Muscle layer of colon (tissue), 2 donors: Measurements from ENCODE around the gene RASGRF1.

Experiments
- H3K27ac ChIP-seq: one replicate; pipeline ENCODE4 v1.7.0; 2013; ENCODE audit warnings: low read depth, mild to moderate bottlenecking, low read length, moderate library complexity
- H3K27me3 ChIP-seq, 2 donors: one replicate each; pipeline ENCODE4 v1.7.0; 2013; ENCODE audit warnings: low read length in 2 of 2, mild to moderate bottlenecking in 2 of 2; ENCODE audit not compliant: insufficient read depth in 2 of 2, control insufficient read depth in 1 of 2
- H3K36me3 ChIP-seq: one replicate; pipeline ENCODE4 v1.7.0; 2013; ENCODE audit warnings: mild to moderate bottlenecking, low read length; ENCODE audit not compliant: insufficient read depth
- H3K4me1 ChIP-seq: one replicate; pipeline ENCODE4 v1.7.0; 2013; ENCODE audit warnings: mild to moderate bottlenecking, low read length; ENCODE audit not compliant: insufficient read depth
- H3K4me3 ChIP-seq, 2 donors: one replicate each; pipeline ENCODE4 v1.7.0; 2013; ENCODE audit warnings: low read length in 2 of 2, low read depth in 1 of 2, mild to moderate bottlenecking in 1 of 2, moderate library complexity in 1 of 2
- H3K9ac ChIP-seq: one replicate; pipeline ENCODE4 v1.7.0; 2013; ENCODE audit warnings: low read length
- H3K9me3 ChIP-seq: one replicate; pipeline ENCODE4 v1.7.0; 2013; ENCODE audit warnings: mild to moderate bottlenecking, low read length
- donor health status: abdominal sarcoma.
- donor health status: Adenocarcinoma of cecum.

RASGRF1 gene

DNA sequence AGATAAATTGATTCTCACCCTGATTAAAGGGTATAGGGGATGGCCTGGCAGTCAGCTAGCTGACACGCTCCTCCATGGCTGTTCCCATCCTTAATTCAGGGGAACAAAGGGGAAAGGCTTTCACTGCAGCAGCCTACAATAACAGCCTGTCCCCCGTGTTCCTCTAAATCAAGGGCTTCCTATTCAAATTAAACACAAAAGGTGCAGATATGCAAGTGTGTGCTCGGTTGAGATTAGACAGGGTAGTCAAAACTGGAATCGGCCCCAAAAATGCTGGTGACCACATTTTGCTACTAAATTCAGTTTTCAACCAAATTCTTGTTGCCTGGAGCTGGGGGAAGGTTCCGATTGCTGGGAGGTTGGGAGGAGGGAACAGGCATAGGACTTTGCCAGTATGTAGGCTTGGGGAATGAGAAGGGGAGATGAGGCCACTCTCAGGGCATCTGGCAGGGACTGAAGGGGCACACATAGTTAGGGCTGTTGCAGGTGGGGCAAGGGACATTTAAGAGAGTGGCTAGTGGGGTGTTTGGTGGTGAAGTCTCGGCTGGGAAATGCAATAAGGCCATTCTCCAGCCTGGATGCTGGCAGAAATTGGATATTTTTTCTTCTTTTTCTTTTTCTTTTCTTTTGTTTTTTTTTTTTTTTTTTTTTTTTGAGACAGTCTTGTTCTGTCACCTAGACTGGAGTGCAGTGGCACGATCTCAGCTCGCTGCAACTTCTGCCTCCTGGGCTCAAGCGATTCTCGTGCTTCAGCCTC, 112.8 kb downstream of the RASGRF1 start:
- Histone ChIP-seq H3K4me1 (no peaks in the 10 kb centered on the region), H3K27me3 (no peaks in the 10 kb centered on the region), H3K9ac (no peak overlapping the region), H3K27ac (no peak overlapping the region), H3K9me3 (no peaks in the 10 kb centered on the region), H3K36me3 (no peaks in the 10 kb centered on the region), H3K4me3 (no peak overlapping the region)

DNA sequence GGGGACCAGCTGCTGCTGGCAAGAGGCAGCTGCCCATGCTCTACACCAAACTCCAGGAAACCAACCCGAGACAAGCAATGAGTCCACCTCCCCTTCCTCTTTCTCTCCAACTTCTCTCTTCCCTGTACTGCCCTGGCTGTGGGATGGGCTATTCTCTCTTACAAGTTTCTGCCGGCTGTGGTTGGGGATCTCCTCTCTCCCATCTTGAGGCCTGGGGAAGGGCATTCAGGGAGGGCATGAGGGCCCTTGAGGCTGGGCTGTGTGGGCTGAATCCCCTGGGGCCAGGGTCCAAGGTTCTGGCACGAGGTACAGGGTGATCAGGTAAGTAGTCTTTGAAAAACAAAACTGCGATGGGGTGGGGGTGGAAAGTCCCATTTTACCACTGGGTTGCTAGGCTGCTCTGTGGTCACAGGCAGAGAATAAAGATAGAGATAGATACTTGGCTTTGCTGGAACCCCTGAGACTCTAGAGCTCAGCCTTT, 113.4 kb downstream of the RASGRF1 start:
- no peaks in the 10 kb centered on the region for H3K36me3 ChIP-seq
- H3K4me1 ChIP-seq, result no peaks in the 10 kb centered on the region
- H3K9me3 ChIP-seq, result no peaks in the 10 kb centered on the region
- H3K27ac ChIP-seq, result no peak overlapping the region
- H3K4me3 ChIP-seq, result no peak overlapping the region
- H3K9ac ChIP-seq, result no peak overlapping the region
- H3K27me3 ChIP-seq, result no peaks in the 10 kb centered on the region

GRCh38 chr15:78976691-78977090, 113.9 kb downstream of the RASGRF1 start:
- H3K36me3 ChIP-seq, result no peaks in the 10 kb centered on the region
- no peaks in the 10 kb centered on the region for H3K27me3 ChIP-seq
- H3K27ac ChIP-seq, result no peak overlapping the region
- H3K9me3 ChIP-seq, result no peaks in the 10 kb centered on the region
- H3K4me1 ChIP-seq, result no peaks in the 10 kb centered on the region
- no peak overlapping the region for H3K9ac ChIP-seq
- no peak overlapping the region for H3K4me3 ChIP-seq

DNA sequence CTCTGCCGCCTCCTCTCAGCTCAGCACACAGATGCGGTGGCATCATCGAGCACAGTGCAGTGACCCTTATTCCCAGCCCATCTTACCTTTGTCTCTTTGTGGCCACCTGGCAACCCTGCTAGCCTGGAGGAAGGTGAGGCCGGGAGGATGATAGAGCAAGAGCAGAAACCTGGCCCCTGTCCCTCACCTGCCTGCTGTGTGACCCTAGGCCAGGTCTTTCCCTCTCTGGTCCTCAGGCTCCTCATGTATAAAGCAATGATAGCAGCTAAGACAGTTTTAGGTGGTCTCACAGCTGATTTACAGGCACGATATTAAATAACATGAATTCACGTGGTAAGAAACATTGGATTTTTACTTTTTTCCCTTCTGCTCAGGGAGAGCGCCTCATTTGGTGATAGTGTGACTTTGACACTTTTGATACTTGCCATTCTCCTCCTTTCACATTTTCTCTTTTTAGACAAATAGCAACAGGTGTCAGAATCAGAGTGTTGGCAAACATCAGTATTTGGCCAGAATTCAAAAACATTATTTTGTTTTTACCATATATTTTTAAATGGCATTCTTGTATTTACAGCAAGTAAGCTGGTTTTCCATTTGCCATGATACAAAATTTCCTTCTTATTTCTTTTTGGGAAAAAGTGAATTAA, 116.2 kb downstream of the RASGRF1 start:
- no peak overlapping the region for H3K9ac ChIP-seq
- H3K9me3 ChIP-seq, result no peaks in the 10 kb centered on the region
- no peak overlapping the region for H3K27ac ChIP-seq
- no peaks in the 10 kb centered on the region for H3K27me3 ChIP-seq
- no peaks in the 10 kb centered on the region for H3K4me1 ChIP-seq
- no peak overlapping the region for H3K4me3 ChIP-seq
- no peaks in the 10 kb centered on the region for H3K36me3 ChIP-seq

DNA sequence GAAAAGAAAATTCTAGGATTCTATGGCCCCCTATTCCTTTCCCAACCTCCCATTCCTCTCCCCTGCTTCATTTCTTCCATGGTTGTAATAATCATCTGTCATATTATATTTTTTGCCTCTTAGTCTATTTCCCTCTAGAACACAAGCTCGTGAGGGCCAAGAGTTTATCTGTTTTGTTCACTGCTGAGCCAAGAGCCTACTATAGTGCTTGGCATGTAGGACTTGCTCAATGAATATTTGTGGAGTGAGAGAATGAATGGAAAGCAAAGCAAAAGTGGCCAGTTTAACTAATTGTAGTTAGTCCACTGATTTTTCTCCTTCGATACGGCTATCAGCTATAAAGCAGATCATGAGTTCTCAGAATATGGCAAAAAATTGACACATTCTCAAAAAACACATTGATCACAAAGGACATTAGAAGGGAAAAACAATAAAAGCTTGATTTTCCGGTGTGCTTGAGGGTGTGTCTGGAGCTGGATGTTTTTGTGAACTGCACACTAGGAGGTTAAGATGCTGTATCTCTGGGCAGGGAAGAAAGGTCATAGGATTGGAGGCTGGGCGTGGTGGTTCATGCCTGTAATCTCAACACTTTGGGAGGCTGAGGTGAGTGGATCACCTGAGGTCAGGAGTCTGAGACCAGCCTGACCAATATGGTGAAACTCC, 120.8 kb downstream of the RASGRF1 start:
- Histone ChIP-seq H3K4me3 (no peak overlapping the region), H3K36me3 (no peaks in the 10 kb centered on the region), H3K27ac (no peak overlapping the region), H3K27me3 (no peaks in the 10 kb centered on the region), H3K4me1 (no peaks in the 10 kb centered on the region), H3K9me3 (no peaks in the 10 kb centered on the region), H3K9ac (no peak overlapping the region)

DNA sequence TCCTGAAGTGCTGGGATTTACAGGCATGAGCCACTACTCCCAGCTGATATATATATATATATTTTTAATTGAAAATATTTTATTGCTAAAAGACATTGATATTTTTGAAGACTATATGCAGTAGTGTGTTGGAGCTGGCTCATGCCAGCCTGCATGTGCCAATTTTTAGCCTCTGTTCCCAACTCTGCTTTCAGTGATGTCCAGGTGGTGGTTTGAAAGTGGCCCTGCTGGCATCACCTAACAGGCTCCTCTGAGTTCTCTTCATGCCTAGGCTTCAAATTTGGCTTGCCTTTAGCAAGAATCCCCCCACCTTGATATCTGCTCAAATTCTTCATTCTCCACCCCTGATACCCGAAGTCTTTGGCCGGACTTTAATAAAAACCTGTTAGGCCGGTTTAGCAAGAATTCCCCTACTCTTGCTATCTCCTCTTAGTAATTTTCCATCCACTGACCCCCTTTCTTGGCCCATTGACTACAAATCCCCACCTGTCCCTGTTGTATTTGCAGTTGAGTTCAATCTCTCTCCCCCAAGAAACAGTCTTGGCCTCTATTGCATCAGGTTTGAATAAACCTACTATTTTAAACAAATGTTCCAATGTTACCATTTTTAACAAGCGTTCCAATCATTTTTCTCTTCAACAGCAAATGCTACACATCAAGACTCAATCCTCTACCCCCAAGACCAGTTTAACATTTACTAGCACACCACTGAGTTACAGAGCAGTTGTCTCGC, 121.9 kb downstream of the RASGRF1 start:
- no peak overlapping the region for H3K9ac ChIP-seq
- no peaks in the 10 kb centered on the region for H3K27me3 ChIP-seq
- no peaks in the 10 kb centered on the region for H3K36me3 ChIP-seq
- H3K4me1 ChIP-seq, result no peaks in the 10 kb centered on the region
- H3K4me3 ChIP-seq, result no peak overlapping the region
- no peaks in the 10 kb centered on the region for H3K9me3 ChIP-seq
- H3K27ac ChIP-seq, result no peak overlapping the region

DNA sequence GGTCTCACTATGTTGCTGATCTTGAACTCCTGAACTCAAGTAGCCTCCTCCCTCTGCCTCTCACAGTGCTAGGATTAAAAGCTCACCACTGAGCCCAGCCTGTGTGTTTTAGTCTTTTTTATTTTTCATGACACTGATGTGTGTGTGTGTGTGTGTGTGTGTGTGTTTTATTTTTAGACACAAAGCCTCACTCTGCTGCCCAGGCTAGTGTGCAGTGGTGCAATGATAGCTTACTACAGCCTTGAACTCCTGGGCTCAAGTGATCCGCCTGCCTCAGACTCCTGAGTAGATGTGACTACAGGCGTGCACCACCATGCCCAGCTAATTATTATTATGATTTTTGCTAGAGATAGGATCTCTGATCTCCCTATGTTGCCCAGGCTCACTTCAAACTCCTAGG, 122.5 kb downstream of the RASGRF1 start:
- H3K4me1 ChIP-seq, result no peaks in the 10 kb centered on the region
- H3K36me3 ChIP-seq, result no peaks in the 10 kb centered on the region

DNA sequence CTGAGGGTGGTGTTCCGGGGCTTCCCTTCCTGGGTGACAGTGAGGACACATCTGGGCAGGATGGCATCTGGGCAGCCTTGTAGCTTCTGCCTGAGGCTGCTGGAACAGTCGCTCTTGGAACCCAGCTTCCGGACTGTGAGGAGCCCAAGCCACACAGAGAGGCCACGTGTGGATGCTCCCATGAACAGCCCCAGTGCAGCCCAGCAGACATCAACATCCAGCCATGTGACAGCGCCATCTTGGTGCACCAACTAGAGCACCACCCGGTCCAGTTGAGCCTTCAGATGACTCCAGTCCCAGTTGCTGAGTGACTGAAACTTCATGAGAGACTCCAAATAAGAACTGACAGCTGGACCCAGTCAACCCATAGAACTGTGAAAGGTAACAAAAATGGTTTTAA, 130.3 kb downstream of the RASGRF1 start:
- Histone ChIP-seq H3K4me3 (no peak overlapping the region), H3K27ac (no peak overlapping the region), H3K4me1 (no peaks in the 10 kb centered on the region), H3K27me3 (no peaks in the 10 kb centered on the region), H3K36me3 (no peaks in the 10 kb centered on the region), H3K9me3 (no peaks in the 10 kb centered on the region), H3K9ac (no peak overlapping the region)

More for the DNA sequence above, 122.5 kb downstream of the RASGRF1 start:
- Histone ChIP-seq H3K27ac (no peak overlapping the region), H3K4me3 (no peak overlapping the region), H3K9ac (no peak overlapping the region), H3K9me3 (no peaks in the 10 kb centered on the region), H3K27me3 (no peaks in the 10 kb centered on the region)

- Histone ChIP-seq H3K4me3 (no peak overlapping the region), H3K9ac (no peak overlapping the region), H3K36me3 (no peaks in the 10 kb centered on the region), H3K9me3 (no peaks in the 10 kb centered on the region), H3K4me1 (no peaks in the 10 kb centered on the region), H3K27me3 (no peaks in the 10 kb centered on the region), H3K27ac (no peak overlapping the region)
Measured at GRCh38 chr15:78959360-78959759, 131.2 kb downstream of the RASGRF1 start.

DNA sequence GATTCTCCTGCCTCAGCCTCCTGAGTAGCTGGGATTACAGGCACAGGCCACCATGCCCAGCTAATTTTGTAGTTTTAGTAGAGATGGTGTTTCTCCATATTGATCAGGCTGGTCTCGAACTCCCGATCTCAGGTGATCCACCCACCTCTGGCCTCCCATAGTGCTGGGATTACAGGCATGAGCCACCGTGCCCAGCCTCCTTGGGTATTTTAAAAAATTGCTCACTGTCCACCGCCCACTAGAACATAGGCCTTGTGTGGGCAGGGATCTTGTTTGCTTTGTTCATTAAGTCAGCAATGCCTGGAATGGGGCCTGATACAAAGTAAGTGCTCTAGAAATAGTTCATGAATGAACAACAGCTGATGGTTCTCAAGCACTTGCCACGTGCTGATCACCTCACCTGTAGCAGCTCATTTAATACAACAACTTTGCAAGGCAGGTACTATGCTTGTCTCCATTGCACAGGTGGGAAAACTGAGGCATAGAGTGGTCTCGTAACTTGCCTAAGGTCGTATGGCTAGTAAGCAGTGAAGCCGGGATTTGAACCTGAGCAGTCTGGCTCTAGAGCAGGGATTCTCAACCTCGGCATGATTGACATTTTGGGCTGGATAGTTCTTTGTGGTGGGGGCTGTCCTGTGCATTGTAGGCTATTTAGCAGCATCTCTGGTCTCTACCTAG, 133.0 kb downstream of the RASGRF1 start:
- H3K9me3 ChIP-seq, result no peaks in the 10 kb centered on the region
- H3K27me3 ChIP-seq, result no peaks in the 10 kb centered on the region
- no peaks in the 10 kb centered on the region for H3K4me1 ChIP-seq
- no peak overlapping the region for H3K9ac ChIP-seq
- no peak overlapping the region for H3K27ac ChIP-seq
- no peaks in the 10 kb centered on the region for H3K36me3 ChIP-seq
- no peak overlapping the region for H3K4me3 ChIP-seq

DNA sequence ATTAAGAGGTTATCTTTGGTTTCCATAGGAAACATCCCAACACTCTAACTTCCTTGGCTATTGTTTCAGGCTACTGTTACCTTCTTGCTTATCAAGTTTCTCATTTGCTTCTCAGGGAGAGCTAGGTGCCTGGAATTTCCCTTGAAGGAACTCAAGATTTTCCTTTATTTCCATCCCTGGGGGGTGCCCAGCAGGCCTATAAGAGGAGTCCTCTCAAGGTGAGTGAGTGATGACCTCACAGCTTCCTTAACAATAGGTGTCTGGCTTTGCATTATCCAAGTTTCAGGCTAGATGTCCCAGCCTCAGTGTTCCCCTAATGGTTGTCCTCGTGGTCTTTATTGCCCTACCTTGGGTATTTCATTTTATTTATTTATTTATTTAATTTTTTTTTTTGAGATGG, 133.6 kb downstream of the RASGRF1 start:
- Histone ChIP-seq H3K27ac (no peak overlapping the region), H3K9ac (no peak overlapping the region), H3K9me3 (no peaks in the 10 kb centered on the region), H3K4me3 (no peak overlapping the region), H3K36me3 (no peaks in the 10 kb centered on the region), H3K27me3 (no peaks in the 10 kb centered on the region), H3K4me1 (no peaks in the 10 kb centered on the region)
